Vagina (tissue), 2 donors: ENCODE results near the gene GNL1.

Experiments
- CTCF ChIP-seq, 3 experiments: fragments of 450-650 bp in 2 of 3; fragments of 200-600 bp in 1 of 3; sonication (generic) in 1 of 3; IDR thresholded peaks; one replicate each; pipeline ENCODE4 v1.5.1; 2017 to 2019; ENCODE audit warnings: antibody characterized with exemption in 3 of 3, mild to moderate bottlenecking in 2 of 3, moderate library complexity in 2 of 3
- POLR2A ChIP-seq, 2 donors: fragments of 450-650 bp; IDR thresholded peaks; one replicate each; pipeline ENCODE4 v1.6.1; 2017; ENCODE audit warnings: antibody characterized with exemption in 2 of 2, mild to moderate bottlenecking in 2 of 2, moderate library complexity in 2 of 2
- POLR2AphosphoS5 ChIP-seq, 2 donors: sonication (generic); formaldehyde crosslinking; IDR thresholded peaks; one replicate each; pipeline ENCODE4 v1.9.0; 2017; ENCODE audit warnings: antibody characterized with exemption in 2 of 2, mild to moderate bottlenecking in 2 of 2, low read depth in 1 of 2; ENCODE audit not compliant: insufficient read depth in 1 of 2

GRCh38 chr6:30510419-30511168 lies 45.7 kb downstream of the GNL1 start:
- TF ChIP-seq CTCF (IDR thresholded peaks at IDR 0.05) (no peak), POLR2AphosphoS5 (IDR thresholded peaks at IDR 0.05; ENCODE audit: insufficient read depth in 1 of 2, low read depth in 1 of 2) (no peak), POLR2A (IDR thresholded peaks at IDR 0.05) (no peak)
